GM21576 (cell line): ENCODE results near the gene NHLRC2.

ENCODE experiments used
- ATAC-seq: cut with Tn5 transposase; IDR thresholded peaks from one replicate; pipeline ENCODE4 v1.9.1; 2021; ENCODE audit warnings: mild to moderate bottlenecking, moderate library complexity; ENCODE audit not compliant: unreplicated experiment

The NHLRC2 gene

GRCh38 chr10:113859261-113859660 is 4.8 kb downstream of the NHLRC2 start:
- peak; percentile 52 for ATAC-seq

DNA sequence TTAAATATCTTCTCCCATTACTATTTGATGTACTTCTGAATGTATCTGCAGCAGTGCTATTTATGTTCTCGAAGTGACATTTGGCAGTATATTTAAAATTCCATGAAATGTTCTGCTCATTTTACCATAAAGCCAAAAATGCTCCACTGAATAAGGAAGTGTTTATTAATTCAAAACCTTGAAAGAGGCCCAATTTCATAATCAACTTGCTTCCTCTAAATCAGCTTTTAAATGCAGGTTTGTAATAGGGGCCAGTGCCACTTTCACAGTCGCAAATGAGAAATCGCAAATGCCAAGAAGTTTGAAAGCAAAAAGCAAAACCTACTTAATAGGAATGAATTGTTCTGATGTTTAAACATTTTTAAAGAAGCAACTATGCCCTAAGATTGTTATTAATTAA is 11.4 kb downstream of the NHLRC2 start:
- ATAC-seq: no peak

DNA sequence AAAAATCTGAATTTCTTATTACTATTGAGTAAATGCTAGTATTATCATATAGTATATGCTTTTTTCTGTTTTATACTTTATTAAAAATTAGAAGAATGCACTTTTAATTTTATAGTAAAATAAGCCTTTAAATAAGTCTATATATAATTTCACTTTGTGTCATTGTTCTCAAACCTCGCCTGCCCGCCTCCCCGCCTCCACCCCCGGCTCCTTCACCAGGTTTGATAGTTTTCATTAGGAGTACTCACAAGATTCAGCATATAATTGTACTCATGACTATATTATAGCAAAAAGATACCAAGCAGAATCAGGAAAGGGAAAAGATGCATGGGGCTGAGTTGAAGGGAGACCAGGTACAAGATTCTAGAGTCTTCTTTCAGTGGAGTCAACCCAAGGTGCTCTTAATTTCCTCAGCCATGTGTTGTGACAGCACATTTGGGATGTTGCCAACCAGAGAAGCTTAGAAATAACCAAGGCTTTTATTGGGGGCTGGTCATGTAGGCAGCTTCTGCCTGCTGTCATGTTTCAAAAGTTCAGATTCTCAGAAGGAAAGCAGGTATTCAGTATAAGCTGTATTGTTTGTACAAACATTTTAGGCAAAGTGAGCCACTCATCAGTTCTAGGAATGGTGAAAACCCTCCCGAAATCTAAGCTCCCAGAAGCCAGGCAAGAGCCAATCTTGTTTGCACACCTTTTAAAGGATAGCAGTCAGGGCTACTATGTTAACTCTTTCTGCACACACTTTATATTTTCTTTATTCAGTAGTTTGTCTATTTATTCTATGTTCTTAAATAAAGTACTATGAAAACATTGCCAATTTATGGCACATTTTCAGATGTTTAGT is 12.3 kb downstream of the NHLRC2 start:
- ATAC-seq: no peak

DNA sequence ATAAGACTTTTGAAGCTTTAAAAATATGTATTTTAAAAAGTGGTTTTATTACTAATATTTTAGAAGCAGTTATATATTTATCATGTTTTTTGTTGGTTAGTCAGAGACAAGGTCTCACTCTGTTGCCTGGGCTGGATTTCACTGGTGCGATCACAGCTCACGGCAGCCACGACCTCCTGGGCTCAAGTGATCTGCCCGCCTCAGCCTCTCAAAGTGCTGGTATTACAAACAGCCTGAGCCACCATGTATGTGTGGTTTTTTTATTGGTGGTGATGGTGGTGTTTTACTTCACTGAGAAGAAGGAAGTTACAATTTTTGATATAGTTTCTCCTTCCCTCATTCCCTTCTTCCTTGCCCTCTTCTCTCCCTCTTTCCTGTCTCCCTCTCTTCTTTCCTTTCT is 13.4 kb downstream of the NHLRC2 start:
- no peak for ATAC-seq

- no peak for ATAC-seq
Measured at GRCh38 chr10:113869789-113870188, 15.3 kb downstream of the NHLRC2 start.

GRCh38 chr10:113872139-113873030 is 17.9 kb downstream of the NHLRC2 start:
- no peak for ATAC-seq

GRCh38 chr10:113875212-113875611 is 20.8 kb downstream of the NHLRC2 start:
- no peak for ATAC-seq

GRCh38 chr10:113876461-113876860 is 22.0 kb downstream of the NHLRC2 start:
- no peak for ATAC-seq

GRCh38 chr10:113879691-113880090 is 25.2 kb downstream of the NHLRC2 start:
- peak; percentile 89 for ATAC-seq

GRCh38 chr10:113880236-113880635 is 25.8 kb downstream of the NHLRC2 start:
- ATAC-seq: no peak

- no peak for ATAC-seq
Measured at GRCh38 chr10:113882240-113882639, 27.8 kb downstream of the NHLRC2 start.

DNA sequence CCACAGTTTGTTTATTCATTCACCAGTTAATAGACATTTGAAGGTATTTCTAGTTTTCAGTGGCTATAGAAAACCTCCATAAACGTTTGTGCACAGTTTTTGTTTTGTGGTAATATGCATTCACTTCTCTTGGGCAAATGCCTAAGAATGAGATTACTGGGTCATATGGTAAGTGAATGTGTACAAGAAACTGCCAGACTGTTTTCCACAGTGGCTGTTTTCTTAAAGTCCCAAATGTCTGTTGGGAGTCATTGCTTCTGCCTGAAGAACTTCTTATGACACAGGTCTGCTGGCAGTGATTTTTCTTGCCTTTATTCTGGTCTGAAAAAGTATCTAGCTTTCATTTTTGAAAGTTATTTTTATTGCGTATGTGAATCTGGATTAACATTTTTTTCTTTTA is 35.5 kb downstream of the NHLRC2 start:
- no peak for ATAC-seq

DNA sequence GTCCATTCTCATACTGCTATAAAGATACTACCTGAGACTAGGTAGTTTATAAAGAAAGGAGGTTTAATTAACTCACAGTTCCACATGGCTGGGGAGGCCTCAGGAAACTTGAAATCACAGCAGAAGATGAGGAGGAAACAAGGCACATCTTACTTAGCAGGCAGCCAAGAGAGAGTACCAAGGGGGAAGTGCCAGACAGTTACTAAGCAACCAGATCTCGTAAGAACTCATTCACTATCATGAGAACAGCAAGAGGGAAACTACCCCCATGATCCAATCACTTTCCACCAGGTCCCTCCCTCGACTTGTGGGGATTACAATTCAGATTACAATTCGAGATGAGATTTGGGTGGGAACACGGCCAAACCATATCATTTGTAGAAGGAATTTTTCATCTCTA is 36.3 kb downstream of the NHLRC2 start:
- no peak for ATAC-seq

DNA sequence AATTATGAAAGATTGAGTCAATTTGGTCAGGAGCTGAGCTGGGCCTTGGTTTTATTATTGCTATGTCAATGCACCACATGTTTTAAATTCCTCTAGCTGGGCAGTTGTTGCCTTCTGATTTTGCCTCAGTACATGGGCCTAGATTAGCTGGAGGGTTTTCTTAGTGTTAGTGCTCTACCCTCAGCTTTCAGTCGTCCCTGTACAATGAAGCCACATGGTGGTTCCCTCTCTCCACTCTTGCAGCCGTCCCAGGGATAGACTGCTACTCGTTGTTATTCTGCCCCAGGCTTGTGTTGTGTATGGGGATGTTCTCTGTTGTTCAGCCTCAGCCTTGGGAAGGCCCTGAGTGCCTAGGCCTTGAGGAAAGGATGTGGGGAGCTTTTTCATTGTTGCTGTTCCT is 37.0 kb downstream of the NHLRC2 start:
- no peak for ATAC-seq

DNA sequence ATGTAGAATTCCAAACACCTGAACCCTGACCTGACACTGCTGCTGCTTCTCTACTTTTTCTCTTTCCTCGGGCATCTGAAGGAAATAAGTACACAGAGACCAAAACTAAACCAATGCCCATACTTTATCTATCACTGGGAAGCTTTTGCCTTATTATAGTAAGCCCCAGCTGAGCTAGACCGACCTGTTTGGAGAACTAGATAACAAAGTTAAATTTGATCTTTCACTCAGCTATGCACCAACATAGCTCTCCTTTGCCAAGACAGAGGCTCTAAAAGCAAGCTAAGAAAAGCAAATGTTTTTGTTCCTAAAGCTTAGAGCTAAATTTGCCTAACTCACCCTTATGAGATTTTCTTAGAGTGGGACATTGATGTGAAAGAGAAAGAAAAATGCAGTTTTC is 39.1 kb downstream of the NHLRC2 start:
- ATAC-seq: no peak

DNA sequence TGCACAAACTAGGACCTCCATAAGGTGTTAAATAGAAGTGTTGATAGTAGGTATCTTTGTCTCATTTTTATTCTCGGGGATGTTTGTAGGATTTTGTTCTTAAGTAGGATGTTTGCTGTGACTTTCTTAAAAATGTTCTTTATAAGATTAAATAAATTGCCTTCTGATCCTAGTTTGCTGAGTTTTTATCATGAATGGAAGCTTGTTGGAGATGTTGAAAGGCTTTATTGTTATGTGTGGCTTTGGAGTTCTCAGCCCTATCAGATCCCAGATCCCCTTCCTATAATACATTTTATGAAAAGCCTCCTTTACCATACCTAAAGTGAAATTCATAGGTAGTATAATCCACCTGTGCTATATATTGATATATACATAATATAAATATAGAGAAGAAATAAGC is 40.1 kb downstream of the NHLRC2 start:
- ATAC-seq: no peak

DNA sequence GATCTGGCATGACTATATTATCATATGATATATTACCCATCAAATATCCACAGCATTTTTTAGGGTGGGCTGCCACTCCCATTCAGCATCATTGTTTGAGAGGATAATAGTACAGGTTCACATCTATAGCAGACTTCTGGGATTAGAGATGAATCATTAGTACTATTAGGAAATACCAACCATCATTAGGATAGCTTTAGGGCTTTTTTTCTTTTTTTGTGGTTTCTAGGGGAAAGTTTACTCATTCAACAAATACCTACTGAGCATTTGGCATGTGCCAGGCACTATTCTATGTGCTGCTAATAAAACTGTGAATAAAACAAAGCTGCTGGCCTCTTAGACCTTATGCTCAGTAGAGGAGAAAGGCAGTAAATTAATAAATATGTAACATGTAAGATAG is 40.6 kb downstream of the NHLRC2 start:
- no peak for ATAC-seq

DNA sequence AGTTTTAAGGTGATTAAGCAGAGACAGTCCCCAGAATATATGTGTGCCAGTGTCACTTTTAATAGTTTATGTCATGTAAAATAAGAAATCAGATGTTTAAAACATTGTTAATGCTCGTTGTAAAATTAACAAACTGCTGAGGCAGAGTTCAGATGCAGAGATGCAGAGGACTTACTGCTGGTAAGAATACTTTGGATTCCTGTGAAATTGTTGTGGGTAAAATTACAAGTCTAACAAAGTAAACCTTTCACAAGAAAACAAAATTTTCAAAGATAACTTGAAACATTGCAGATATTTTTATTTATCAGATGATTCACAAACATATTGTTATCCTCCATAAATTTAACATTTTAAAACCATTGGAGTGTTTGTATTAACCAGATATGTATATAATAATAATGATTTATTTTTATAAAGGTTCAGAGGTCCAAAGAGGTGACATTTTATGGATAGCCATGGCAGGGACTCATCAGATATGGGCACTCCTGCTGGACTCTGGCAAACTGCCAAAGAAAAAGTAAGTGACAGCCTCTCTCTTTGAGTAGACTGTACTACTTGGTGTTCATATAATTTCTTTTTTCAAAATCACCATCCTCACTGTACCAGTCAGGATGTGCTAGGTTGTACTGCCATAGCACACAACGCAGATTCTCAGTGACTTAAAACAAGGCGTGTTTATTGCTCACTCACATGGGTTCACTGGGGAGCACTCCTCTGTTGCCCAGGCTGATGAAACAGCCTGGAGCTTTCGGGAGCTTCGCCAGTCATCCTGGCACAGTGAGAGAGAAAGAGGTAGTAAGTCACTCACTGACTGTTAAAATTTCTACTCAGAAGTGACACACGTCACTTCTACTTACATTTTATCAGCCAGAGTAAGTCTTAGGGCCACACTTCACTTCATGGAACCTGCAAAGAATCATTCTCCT is 43.5 kb downstream of the NHLRC2 start:
- no peak for ATAC-seq

DNA sequence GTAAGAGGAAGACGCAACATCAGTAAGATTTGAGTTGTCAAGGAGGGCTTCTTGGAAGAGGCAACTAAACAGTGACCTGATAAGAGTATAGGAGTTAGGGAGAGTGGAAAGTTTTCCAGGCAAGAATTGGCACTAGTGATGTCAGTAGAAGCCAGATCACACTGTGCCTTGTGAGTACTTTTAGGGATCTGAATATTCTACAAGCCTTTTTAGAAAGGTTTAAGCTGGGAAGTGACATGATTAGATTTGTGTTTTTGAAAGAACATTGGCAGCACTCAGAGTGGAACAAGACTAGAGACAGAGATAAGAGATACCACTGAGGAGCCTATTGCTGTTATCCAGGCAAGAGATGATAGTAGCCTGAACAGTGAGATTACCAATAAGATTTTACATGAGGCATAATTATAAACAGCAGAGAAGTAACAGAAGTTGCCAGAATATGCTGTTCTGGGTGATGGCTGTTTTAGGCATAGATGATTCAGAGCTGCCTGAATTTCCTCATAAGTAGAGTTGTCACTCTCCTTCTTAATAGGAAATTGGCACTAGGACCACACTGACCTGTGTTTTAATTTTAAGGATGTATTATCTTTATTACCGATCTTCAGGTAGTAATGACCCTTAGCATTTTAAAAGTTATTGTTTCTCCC is 45.6 kb downstream of the NHLRC2 start:
- no peak for ATAC-seq

DNA sequence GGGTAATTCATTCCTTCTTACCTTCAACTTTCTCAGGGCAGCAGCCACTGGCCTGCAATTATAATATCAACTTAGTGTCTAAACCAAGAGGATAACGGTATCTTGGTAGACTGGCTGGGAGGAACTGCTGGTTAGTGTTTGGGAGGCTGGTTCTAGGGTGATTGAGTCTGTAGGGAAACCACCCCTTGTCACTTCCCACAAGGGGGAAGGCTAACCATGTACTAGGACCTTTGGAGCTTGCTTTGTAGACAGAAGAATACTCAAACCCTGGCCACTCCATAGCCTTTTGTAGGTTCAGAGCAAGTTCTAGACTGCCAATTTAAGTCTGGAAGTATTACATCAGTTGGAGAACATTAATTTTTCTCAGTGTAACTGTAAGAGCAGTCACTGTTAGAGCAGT is 51.3 kb downstream of the NHLRC2 start:
- no peak for ATAC-seq
